Retinal pigment epithelial cell (primary cell): ENCODE measurements around the gene ATP8A1.

ENCODE experiments used
- DNase-seq: peaks from one replicate; pipeline ENCODE4 v3.0.0-alpha.2; 2010; ENCODE audit warnings: low read depth
- H3K4me3 ChIP-seq: 2 replicates; pipeline ENCODE4 v1.5.1; 2011; ENCODE audit warnings: mild to moderate bottlenecking, low read length, control low read depth, moderate library complexity
- CTCF ChIP-seq: conservative IDR thresholded peaks from 2 replicates; pipeline ENCODE4 v1.5.1; 2011; ENCODE audit warnings: low read depth, low read length, control low read depth, inconsistent platforms

Gene ATP8A1

GRCh38 chr4:42574870-42575430 lies 82.0 kb downstream of the ATP8A1 start:
- H3K4me3 ChIP-seq, result no peak overlapping the region
- no peak for TF ChIP-seq CTCF
- no peak for DNase-seq

GRCh38 chr4:42573249-42573648 lies 83.7 kb downstream of the ATP8A1 start:
- no peak for TF ChIP-seq CTCF

GRCh38 chr4:42570221-42570620 lies 86.7 kb downstream of the ATP8A1 start:
- no peak overlapping the region for H3K4me3 ChIP-seq
- TF ChIP-seq CTCF, result no peak
- peak; percentile 91 for DNase-seq

More at GRCh38 chr4:42573249-42573648, 83.7 kb downstream of the ATP8A1 start:
- no peak overlapping the region for H3K4me3 ChIP-seq
- no peak for DNase-seq

GRCh38 chr4:42568610-42569207 lies 88.2 kb downstream of the ATP8A1 start:
- H3K4me3 ChIP-seq, result no peak overlapping the region
- DNase-seq, result peak; percentile 38
- TF ChIP-seq CTCF, result peak; percentile 76

GRCh38 chr4:42566835-42567234 lies 90.1 kb downstream of the ATP8A1 start:
- no peak overlapping the region for H3K4me3 ChIP-seq
- no peak for DNase-seq
- TF ChIP-seq CTCF, result no peak

GRCh38 chr4:42562016-42562415 lies 94.9 kb downstream of the ATP8A1 start:
- H3K4me3 ChIP-seq, result no peak overlapping the region
- TF ChIP-seq CTCF, result no peak

GRCh38 chr4:42561031-42561430 lies 95.9 kb downstream of the ATP8A1 start:
- H3K4me3 ChIP-seq, result no peak overlapping the region
- no peak for TF ChIP-seq CTCF
- DNase-seq, result no peak

More at GRCh38 chr4:42562016-42562415, 94.9 kb downstream of the ATP8A1 start:
- no peak for DNase-seq
